OCI-LY3 (cell line): ENCODE results near the gene FKBP14.
"Not testable (repeated sequence)": the region's sequence is repeated elsewhere in the genome, so short reads cannot be mapped to it uniquely, and the experiment has no call there.

ENCODE experiments used
- H2AFZ ChIP-seq: fragments of 200-600, 300-600 bp; shearing (Covaris generic); 2 replicates; pipeline ENCODE4 v1.6.0; 2014; ENCODE audit warnings: antibody characterized with exemption, low read depth, low read length
- H3K27ac ChIP-seq: fragments of 200-600, 300-600 bp; sonication (generic); 2 replicates; pipeline ENCODE4 v1.5.1; 2014; ENCODE audit warnings: mild to moderate bottlenecking, low read length, moderate library complexity, mixed read lengths
- H3K27me3 ChIP-seq: fragments of 200-600, 300-600 bp; sonication (generic); 2 replicates; pipeline ENCODE4 v1.6.1; 2014; ENCODE audit warnings: low read depth, low read length, mixed read lengths
- H3K36me3 ChIP-seq: fragments of 200-600, 300-600 bp; sonication (generic); replicated peaks from 2 replicates; pipeline ENCODE3; 2014; ENCODE audit warnings: low read depth, low read length, mixed read lengths
- H3K4me1 ChIP-seq: fragments of 300-600, 200-600 bp; sonication (generic); 2 replicates; pipeline ENCODE4 v1.6.1; 2014; ENCODE audit warnings: low read length, mixed read lengths
- H3K4me2 ChIP-seq: fragments of 200-600, 300-600 bp; sonication (generic); 2 replicates; pipeline ENCODE4 v1.6.1; 2014; ENCODE audit warnings: low read length, mixed read lengths
- H3K4me3 ChIP-seq: fragments of 300-600, 200-600 bp; sonication (generic); 2 replicates; pipeline ENCODE4 v1.5.1; 2014; ENCODE audit warnings: antibody characterized with exemption, mild to moderate bottlenecking, low read length, moderate library complexity
- H3K79me2 ChIP-seq: fragments of 300-600, 200-600 bp; shearing (Covaris generic); 2 replicates; pipeline ENCODE4 v1.6.1; 2014; ENCODE audit warnings: mild to moderate bottlenecking, low read length, mixed read lengths
- H3K9ac ChIP-seq: fragments of 300-600, 200-600 bp; shearing (Covaris generic); 2 replicates; pipeline ENCODE4 v1.6.0; 2014; ENCODE audit warnings: mild to moderate bottlenecking, low read length, moderate library complexity
- H3K9me3 ChIP-seq: fragments of 200-600, 300-600 bp; shearing (Covaris generic); 2 replicates; pipeline ENCODE4 v1.6.1; 2014; ENCODE audit warnings: low read length, mixed read lengths; ENCODE audit not compliant: insufficient read depth
- H4K20me1 ChIP-seq: fragments of 200-600, 300-600 bp; sonication (generic); 2 replicates; pipeline ENCODE4 v1.6.1; 2016; ENCODE audit warnings: low read length, mixed read lengths; ENCODE audit not compliant: insufficient read depth
- CTCF ChIP-seq: fragments of 200-600, 300-600 bp; sonication (generic); IDR thresholded peaks from 2 replicates; pipeline ENCODE4 v1.5.1; 2014; ENCODE audit warnings: antibody characterized with exemption, low read length, low read depth
- EZH2phosphoT487 ChIP-seq: fragments of 200-600 bp; shearing (Covaris generic); IDR thresholded peaks from 2 replicates; pipeline ENCODE4 v1.6.1; 2018; ENCODE audit warnings: antibody characterized with exemption, mixed run types, low read depth

FKBP14 gene

GRCh38 chr7:30062587-30062986 lies 36.1 kb upstream of the FKBP14 start:
- H4K20me1 ChIP-seq: no peaks in the 10 kb centered on the region; the same call in 1 of the 2 replicates
- H3K36me3 ChIP-seq: peaks cover 13% of the 10 kb centered on the region
- peak; percentile 55 for TF ChIP-seq CTCF
- TF ChIP-seq EZH2phosphoT487: no peak
- no peaks in the 10 kb centered on the region for H3K27me3 ChIP-seq
- H3K4me1 ChIP-seq: peaks cover 7% of the 10 kb centered on the region
- H3K27ac ChIP-seq: no peak overlapping the region
- H3K4me3 ChIP-seq: no peak overlapping the region
- H3K9me3 ChIP-seq: no peaks in the 10 kb centered on the region
- no peak overlapping the region for H3K9ac ChIP-seq
- H3K79me2 ChIP-seq: no peaks in the 10 kb centered on the region
- no peak overlapping the region for H3K4me2 ChIP-seq
- no peak overlapping the region for H2AFZ ChIP-seq

GRCh38 chr7:30061786-30062185 lies 35.3 kb upstream of the FKBP14 start:
- H3K36me3 ChIP-seq: peaks cover 13% of the 10 kb centered on the region
- not testable (repeated sequence) for H3K9ac ChIP-seq, H3K79me2 ChIP-seq, H3K27ac ChIP-seq, H3K9me3 ChIP-seq, H4K20me1 ChIP-seq, H3K27me3 ChIP-seq, H3K4me2 ChIP-seq, H3K4me3 ChIP-seq, H2AFZ ChIP-seq, H3K4me1 ChIP-seq
- peak; percentile 47 for TF ChIP-seq CTCF

DNA sequence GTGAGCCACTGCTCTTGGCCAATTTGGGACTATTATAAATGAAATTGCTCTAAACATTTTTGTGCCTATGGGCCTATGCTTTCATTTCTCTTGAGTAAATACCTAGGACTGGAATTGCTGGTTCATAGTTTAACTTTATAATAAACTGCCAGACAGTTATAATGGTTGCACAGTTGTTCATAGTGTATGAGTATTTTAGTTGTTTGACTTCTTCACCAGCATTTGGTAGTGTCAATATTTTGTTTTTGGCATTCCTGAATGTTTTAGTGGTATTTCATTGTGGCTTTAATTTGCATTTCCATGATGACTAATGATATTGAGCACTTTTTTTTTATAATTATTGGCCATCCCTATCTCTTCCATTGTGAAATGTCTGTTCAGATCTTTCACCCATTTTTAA lies 31.2 kb upstream of the FKBP14 start:
- Histone ChIP-seq H4K20me1 (no peaks in the 10 kb centered on the region; the same call in 1 of the 2 replicates), H3K4me1 (peaks cover 7% of the 10 kb centered on the region)
- TF ChIP-seq CTCF (no peak), EZH2phosphoT487 (no peak)

DNA sequence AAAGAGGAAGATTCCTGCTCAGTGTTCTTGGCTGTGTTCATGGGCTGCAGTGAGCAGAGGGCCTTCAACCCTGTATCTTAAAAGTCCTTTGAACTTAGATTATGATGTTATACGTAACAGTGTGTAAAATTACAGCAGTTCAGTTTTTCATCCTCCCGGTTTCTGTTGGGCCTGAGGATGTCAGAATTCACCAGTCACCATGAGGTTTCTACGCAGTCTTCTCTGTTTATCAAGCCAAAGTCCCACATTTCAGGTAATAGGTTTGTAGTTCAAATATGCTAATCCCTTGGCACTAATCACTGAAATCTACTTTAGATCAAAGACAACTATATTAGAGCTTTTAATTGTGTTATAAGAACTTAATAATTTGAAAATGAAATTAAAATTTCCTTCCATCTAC lies 26.6 kb upstream of the FKBP14 start:
- Histone ChIP-seq H3K36me3 (peaks cover 8% of the 10 kb centered on the region), H3K27ac (no peak overlapping the region), H3K4me2 (no peak overlapping the region), H3K4me1 (peaks cover 10% of the 10 kb centered on the region), H3K9ac (no peak overlapping the region), H4K20me1 (no peaks in the 10 kb centered on the region), H3K4me3 (no peak overlapping the region), H2AFZ (no peak overlapping the region), H3K79me2 (no peaks in the 10 kb centered on the region), H3K9me3 (no peaks in the 10 kb centered on the region), H3K27me3 (no peaks in the 10 kb centered on the region)
- TF ChIP-seq CTCF: no peak
- no peak for TF ChIP-seq EZH2phosphoT487

More for the DNA sequence above, 31.2 kb upstream of the FKBP14 start:
- Histone ChIP-seq H3K27me3 (no peaks in the 10 kb centered on the region), H3K9ac (no peak overlapping the region), H3K4me3 (no peak overlapping the region), H3K27ac (no peak overlapping the region), H3K36me3 (peaks cover 8% of the 10 kb centered on the region), H2AFZ (no peak overlapping the region), H3K4me2 (no peak overlapping the region), H3K79me2 (no peaks in the 10 kb centered on the region), H3K9me3 (no peaks in the 10 kb centered on the region)
